Left lung (tissue), 10 donors: ENCODE data around the gene MEA1. TPM values are rescaled to one million over a fixed set of nuclear protein-coding genes. Genes with fewer than 3 reads are reported as not detected.

Experiments
- ATAC-seq: fragments of 200-7000 bp; cut with Tn5 transposase; one replicate; pipeline ENCODE4 v1.9.1; 2020; ENCODE audit warnings: moderate library complexity
- DNase-seq, 4 donors: peaks; one replicate each; pipeline ENCODE4 v3.0.0-alpha.2; 2013 to 2020
- H3K27ac ChIP-seq, 2 donors: fragments of 200-600 bp; sonication (generic) in 1 of 2; one replicate each; pipeline versions ENCODE4 v1.5.0 to v1.8.0; 2020 to 2021
- H3K27me3 ChIP-seq, 2 donors: fragments of 200-600 bp; sonication (generic) in 1 of 2; one replicate each; pipeline versions ENCODE4 v1.5.0 to v1.8.0; 2020 to 2021
- H3K36me3 ChIP-seq, 2 donors: fragments of 200-600 bp; sonication (generic) in 1 of 2; one replicate each; pipeline versions ENCODE4 v1.5.0 to v1.8.0; 2020 to 2021
- H3K4me1 ChIP-seq, 2 donors: fragments of 200-600 bp; one replicate each; pipeline ENCODE4 v1.8.0; 2021
- H3K4me3 ChIP-seq, 2 donors: fragments of 200-600 bp; sonication (generic) in 1 of 2; one replicate each; pipeline versions ENCODE4 v1.5.0 to v1.8.0; 2020 to 2021; ENCODE audit warnings: mild to moderate bottlenecking in 1 of 2
- H3K9me3 ChIP-seq, 2 donors: fragments of 200-600 bp; sonication (generic) in 1 of 2; one replicate each; pipeline versions ENCODE4 v1.5.0 to v1.8.0; 2020 to 2021
- intact Hi-C, 2 donors: fragments of 100-400 bp; cut with DNase I; formaldehyde crosslinking; loops; one replicate each; pipeline versions ENCODE4 v1.11.2 to v1.14.2; 2022
- polyA plus RNA-seq, 6 donors: library from polyadenylated mRNA; unstranded; fragments of 120-200 nt; gene quantifications; one replicate each; pipeline ENCODE4 v1.2.1, GENCODE V29; 2013; ENCODE audit not compliant: insufficient read length in 6 of 6
- total RNA-seq, 2 donors: library from RNA; stranded (reverse); fragmentation: NEBNext Ultra II Directional; extraction: Animal tissue kit (Norgen Biotek cat#: 25700); gene quantifications; one replicate each; pipeline ENCODE4 v1.2.1, GENCODE V29; 2021
- TF ChIP-seq, protein P1 (sequence below), 2 donors: fragments of 200-600 bp; sonication (generic) in 1 of 2; IDR thresholded peaks; one replicate each; pipeline versions ENCODE4 v1.5.0 to v1.8.0; 2021; ENCODE audit warnings: antibody characterized with exemption in 2 of 2
- donor health status: DM: no; HTN: yes; CAD: no.
- donor health status: DM: no; HTN: no; CAD: no.

MEA1 gene
- total and polyA plus RNA-seq, 8 donors: 42.7 to 82.6 (median 76.4) TPM

DNA sequence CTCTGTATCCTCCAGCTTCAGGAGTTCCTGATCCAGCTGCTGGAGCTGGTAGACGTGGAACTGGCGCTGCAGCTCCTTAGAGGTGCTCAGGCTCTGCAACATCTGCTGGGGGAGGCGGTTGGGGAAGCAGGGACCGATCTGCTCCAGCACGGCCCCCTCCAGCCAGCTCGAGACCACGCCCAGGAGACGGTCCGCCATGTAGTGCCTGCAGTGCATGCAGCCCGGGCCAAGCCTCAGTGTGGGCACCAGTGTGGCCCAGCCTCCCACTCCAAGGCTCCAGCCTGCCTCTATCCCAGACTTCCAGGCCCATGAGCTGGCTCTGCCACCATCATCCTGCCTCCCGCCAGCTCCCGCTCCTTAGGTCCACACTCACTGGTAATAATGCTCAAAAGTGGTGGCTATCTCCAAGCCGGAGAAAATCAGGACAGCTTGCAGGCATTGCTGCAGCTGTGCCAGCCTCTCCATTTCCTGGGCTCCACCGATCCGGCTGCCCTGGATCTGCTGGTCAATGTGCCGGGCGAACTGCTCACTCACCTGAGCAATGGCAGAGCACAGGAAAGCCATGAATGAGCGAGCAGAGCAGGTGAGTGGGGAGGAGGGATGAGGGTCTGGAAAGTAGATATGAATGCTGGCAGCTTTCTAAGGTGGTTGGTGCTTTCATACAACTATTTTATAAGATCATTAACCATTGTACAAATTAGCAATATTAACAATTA lies 27.0 kb upstream of the MEA1 start:
- intact Hi-C loops: no loop called here

DNA sequence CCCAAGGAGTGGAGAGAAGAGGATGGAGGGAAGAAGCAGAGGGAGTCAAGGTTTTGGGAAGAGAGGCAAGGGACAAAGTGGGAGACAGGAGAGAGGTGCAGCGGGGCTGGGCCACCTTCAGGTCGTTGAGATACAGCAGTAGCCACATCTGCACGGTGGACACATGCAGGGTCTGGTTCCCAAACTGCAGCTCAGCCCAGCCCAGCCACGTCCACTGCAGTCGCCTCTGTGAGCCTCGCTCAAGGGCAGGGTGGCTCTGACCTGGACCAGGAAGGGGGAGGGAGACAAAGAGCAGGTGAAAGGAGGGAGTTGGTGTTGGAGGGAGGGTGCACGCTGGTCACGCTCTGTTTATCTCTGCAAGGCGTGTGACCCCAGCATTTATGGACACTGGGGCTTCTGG lies 25.0 kb upstream of the MEA1 start:
- Histone ChIP-seq H3K27me3 (no peaks in the 10 kb centered on the region), H3K9me3 (no peaks in the 10 kb centered on the region), H3K4me1 (no peaks in the 10 kb centered on the region), H3K27ac (no peak overlapping the region), H3K4me3 (no peak overlapping the region), H3K36me3 (peaks cover 0 to 95% of the 10 kb centered on the region in 2 donors)
- intact Hi-C loops: no loop called here
- TF ChIP-seq, protein P1, sequence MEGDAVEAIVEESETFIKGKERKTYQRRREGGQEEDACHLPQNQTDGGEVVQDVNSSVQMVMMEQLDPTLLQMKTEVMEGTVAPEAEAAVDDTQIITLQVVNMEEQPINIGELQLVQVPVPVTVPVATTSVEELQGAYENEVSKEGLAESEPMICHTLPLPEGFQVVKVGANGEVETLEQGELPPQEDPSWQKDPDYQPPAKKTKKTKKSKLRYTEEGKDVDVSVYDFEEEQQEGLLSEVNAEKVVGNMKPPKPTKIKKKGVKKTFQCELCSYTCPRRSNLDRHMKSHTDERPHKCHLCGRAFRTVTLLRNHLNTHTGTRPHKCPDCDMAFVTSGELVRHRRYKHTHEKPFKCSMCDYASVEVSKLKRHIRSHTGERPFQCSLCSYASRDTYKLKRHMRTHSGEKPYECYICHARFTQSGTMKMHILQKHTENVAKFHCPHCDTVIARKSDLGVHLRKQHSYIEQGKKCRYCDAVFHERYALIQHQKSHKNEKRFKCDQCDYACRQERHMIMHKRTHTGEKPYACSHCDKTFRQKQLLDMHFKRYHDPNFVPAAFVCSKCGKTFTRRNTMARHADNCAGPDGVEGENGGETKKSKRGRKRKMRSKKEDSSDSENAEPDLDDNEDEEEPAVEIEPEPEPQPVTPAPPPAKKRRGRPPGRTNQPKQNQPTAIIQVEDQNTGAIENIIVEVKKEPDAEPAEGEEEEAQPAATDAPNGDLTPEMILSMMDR (IDR thresholded peaks at IDR 0.05): no peak
- no peak for ATAC-seq
- no peak for DNase-seq

More for the DNA sequence above, 27.0 kb upstream of the MEA1 start:
- Histone ChIP-seq H3K4me3 (no peak overlapping the region), H3K36me3 (peaks cover 0 to 94% of the 10 kb centered on the region in 2 donors), H3K9me3 (no peaks in the 10 kb centered on the region), H3K27ac (no peak overlapping the region), H3K4me1 (no peaks in the 10 kb centered on the region), H3K27me3 (no peaks in the 10 kb centered on the region)
- ATAC-seq (no peak), DNase-seq (no peak)
- TF ChIP-seq, protein P1 (IDR thresholded peaks at IDR 0.05): no peak

DNA sequence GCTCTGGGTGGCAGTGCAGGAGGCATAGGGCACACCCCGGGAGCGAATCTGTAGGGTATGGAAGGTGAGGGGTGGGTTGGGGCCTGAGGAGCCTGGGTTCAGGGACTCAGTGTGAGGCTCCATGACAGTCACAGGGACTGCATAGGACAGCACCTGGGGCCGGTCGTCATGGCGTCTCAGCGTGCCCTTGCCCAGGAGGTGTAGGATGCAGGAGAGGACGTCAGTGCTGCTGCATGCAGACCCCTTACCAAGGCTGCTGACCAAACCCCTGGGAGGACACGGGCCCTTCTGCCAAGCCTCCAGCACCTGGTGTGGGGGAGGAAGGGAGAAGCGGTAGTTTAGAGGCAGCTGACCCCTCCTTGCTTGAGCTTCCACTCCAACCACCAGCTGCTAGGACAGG lies 24.0 kb upstream of the MEA1 start:
- intact Hi-C loops: no loop called here
- H3K4me1 ChIP-seq: no peaks in the 10 kb centered on the region
- no peaks in the 10 kb centered on the region for H3K27me3 ChIP-seq
- no peaks in the 10 kb centered on the region for H3K9me3 ChIP-seq
- no peak for ATAC-seq
- no peak overlapping the region for H3K4me3 ChIP-seq
- H3K36me3 ChIP-seq: peaks cover 0 to 95% of the 10 kb centered on the region in 2 donors
- TF ChIP-seq, protein P1 (IDR thresholded peaks at IDR 0.05): no peak
- H3K27ac ChIP-seq: no peak overlapping the region
- DNase-seq: no peak

DNA sequence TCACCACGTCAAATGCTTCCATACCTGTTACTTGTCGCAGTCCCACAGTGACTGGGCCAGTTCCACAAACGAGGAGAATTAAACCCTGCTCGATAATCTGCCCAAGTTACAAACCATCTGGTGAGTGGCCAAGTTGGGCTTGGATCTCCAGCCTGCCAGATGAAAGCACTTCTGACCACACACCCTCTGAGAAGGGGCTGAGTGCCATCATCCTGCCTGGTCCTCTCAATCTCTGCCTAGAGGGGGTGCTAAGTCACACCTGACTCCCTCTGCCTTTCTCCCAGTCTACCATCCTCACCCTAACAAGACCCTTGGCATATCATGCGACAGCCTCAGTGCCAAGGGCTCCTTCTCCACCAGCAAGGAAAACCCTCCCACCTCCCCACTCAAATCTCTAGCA lies 23.5 kb upstream of the MEA1 start:
- ATAC-seq (no peak), DNase-seq (no peak)
- Histone ChIP-seq H3K4me3 (no peak overlapping the region), H3K9me3 (no peaks in the 10 kb centered on the region), H3K36me3 (peaks cover 0 to 95% of the 10 kb centered on the region in 2 donors), H3K4me1 (no peaks in the 10 kb centered on the region), H3K27ac (no peak overlapping the region), H3K27me3 (no peaks in the 10 kb centered on the region)
- intact Hi-C loops: no loop called here
- TF ChIP-seq, protein P1 (IDR thresholded peaks at IDR 0.05): no peak

DNA sequence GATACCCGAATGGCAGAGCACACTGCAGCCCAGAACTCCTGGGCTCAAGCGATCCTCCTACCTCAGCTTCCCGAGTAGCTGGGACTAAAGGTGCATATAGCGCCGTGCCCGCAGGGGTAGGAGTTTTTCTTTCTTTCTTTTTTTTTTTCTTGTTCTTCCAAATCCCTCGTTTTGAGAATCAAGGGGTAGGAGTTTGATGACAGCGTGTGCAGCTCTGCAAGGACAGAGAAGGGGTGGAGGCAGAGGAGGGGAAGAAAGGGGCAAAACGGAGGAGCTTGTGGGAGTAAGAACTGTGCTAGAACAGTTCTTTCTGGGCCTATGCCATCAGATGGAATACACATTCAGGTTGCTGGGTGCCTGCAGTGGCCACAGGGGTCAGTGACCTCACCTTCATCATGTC lies 23.0 kb upstream of the MEA1 start:
- ATAC-seq: no peak
- peaks cover 0 to 97% of the 10 kb centered on the region in 2 donors for H3K36me3 ChIP-seq
- intact Hi-C loops: no loop called here
- H3K27ac ChIP-seq: no peak overlapping the region
- H3K4me3 ChIP-seq: no peak overlapping the region
- DNase-seq: no peak
- no peaks in the 10 kb centered on the region for H3K9me3 ChIP-seq
- H3K4me1 ChIP-seq: no peaks in the 10 kb centered on the region
- TF ChIP-seq, protein P1 (IDR thresholded peaks at IDR 0.05): no peak
- no peaks in the 10 kb centered on the region for H3K27me3 ChIP-seq
